Measurements from ENCODE around the gene PTGFR.

Gene PTGFR, protein sequence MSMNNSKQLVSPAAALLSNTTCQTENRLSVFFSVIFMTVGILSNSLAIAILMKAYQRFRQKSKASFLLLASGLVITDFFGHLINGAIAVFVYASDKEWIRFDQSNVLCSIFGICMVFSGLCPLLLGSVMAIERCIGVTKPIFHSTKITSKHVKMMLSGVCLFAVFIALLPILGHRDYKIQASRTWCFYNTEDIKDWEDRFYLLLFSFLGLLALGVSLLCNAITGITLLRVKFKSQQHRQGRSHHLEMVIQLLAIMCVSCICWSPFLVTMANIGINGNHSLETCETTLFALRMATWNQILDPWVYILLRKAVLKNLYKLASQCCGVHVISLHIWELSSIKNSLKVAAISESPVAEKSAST

DNA sequence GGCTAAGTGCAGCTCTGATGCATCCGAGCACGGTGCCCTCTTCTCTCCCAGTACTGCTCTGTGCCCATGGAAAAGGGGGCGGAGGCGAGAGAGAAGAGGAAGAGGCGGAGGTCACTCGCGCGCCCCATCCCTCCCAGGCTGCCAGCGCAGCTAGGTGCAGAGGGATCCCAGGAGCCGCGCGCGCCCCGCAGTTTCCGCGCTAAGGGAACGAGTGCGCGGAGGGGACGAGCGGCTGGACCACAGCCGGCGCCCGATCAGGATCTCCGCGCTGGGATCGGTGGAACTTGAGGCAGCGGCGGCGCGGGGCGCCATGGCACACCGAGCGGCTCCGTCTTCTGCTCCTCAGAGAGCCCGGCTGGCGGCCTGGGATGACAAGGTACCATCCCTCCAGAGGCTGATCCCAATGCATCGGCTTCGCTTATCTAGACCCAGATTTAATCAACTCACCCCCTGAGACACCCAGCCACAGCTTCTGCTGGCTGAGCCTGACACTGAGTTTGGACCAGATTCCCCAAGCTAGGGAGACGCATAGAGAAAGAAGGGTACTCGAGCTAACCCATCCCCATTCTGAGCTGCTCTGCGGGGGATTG, at the start of gene PTGFR:
PTGFR (plus strand) TSS at position 114 of the 590 bp plus-strand sequence. CDS start 1,770 bp downstream, outside the sequence.
- DNase-seq (ENCODE audit: insufficient read length, low spot score) (no peak), FAIRE-seq (no peak)

DNA sequence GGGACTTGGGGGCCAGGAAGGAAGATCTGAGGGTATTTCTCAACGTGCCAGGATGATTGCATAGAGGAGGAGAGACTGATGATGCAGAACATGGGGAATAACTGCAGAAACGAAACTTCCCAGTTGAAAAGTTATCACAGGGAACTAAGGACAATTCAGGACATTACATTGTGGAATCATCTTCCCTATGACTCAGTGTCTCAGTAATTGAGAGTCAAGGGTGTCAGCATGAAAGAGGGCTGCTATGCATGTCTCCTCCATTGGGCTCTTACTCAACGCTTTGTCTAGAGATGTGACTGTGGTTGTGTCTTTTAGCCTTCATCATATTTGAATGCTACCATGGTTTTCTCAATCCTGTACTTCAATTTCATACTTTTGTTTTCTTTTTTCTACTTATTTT, 48.9 kb upstream of the PTGFR start:
- no peak for DNase-seq (ENCODE audit: insufficient read length, low spot score)
- no peak for FAIRE-seq

DNA sequence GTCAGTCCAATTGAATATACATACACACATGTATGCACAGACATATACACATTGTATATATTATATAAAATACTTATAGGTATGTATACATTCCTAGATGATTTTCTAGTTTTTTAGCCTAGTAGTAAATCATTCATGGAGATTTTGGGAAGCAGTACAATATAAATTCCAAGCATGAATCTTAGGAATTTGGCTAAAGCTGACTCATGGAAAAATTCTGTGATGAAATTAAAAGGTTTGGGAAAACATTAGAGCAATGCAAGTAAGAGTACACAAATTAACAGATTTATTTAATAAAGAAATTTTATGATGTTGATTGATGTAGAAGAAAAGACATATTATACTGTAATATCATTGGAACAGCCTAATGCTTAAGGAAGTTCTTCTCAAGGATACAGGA, 43.7 kb upstream of the PTGFR start:
- no peak for DNase-seq (ENCODE audit: insufficient read length, low spot score)

DNA sequence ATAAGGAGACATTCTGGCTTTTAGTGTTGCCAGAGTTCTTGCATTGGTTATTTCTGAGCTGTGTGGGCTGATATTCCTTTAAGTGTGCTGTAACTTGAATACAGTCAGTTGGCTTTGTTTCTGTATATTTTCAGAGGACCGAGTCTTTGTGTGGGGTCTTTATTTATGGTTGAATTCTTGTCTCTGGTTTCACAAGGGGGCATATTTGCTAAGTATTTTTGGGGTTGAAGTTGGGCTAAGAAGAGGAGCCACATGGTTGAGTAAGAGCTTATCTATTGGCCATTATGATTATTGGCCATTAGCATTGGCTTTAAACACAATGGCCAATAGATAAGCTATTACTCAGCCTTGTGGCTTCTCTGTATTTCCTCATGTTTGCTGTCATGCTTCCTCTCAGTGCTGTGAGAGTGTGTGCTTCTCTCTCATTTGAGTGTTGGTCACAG, 26.3 kb upstream of the PTGFR start:
- DNase-seq (ENCODE audit: insufficient read length, low spot score): no peak
- FAIRE-seq: no peak

More for the DNA sequence above, 43.7 kb upstream of the PTGFR start:
- FAIRE-seq: no peak

DNA sequence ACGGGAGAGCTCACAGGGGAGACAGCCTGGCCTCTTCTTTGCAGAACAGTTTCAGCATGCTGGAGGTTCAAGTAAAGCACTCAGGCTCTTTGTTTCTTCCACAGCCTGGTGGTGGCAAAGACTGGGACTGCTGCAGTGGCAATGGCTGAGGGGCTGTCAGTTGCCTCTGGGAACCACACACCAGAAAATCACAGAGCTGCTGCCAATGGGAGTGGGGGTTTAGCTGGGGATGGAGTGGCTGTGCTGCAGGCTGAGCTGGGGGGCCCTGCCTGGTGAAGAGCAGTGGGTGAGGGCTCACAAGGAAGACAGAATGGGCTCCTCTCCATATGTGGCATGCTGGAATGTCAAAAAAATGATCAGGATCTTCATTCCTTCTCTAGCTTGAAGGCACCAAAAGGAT, 25.6 kb upstream of the PTGFR start:
- no peak for FAIRE-seq
- no peak for DNase-seq (ENCODE audit: insufficient read length, low spot score)

DNA sequence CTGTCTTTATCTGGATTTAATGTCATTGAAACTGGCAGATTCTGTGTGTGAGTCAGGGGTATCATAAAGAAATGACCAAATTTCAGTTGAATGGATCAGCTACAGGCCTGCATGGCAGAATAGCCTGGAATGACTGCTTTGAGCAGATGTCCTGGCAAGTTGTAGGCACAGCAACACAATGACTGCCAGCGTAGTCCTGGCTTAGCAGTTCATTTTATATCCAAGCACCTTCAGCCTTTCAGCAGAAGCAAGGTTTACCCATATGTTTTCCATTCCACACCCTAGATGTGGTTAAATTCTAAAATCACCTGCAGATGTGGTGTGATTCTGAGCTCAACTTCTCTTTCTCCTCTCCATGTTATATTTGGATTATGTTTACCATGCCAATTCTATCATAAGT, 22.3 kb upstream of the PTGFR start:
- DNase-seq (ENCODE audit: insufficient read length, low spot score) (no peak), FAIRE-seq (no peak)

DNA sequence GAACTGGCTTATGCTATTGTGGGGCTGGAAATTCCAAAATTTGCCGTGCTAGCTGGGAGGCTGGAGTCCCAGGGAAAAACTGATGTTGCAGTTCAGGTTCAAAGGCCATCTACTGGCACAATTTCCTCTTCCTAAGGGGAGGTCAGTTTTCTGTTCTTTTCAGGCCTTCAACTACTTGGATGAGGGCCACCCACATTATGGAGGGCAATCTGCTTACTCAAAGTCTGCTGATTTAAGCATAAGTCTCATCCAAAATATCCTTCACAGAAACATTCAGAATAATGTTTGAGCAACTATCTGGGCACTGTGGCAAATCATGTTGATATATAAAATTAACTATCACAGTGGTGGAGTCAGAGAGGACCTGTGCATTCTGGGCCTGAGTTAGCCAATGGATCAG, 21.2 kb upstream of the PTGFR start:
- DNase-seq (ENCODE audit: insufficient read length, low spot score) (no peak), FAIRE-seq (no peak)

DNA sequence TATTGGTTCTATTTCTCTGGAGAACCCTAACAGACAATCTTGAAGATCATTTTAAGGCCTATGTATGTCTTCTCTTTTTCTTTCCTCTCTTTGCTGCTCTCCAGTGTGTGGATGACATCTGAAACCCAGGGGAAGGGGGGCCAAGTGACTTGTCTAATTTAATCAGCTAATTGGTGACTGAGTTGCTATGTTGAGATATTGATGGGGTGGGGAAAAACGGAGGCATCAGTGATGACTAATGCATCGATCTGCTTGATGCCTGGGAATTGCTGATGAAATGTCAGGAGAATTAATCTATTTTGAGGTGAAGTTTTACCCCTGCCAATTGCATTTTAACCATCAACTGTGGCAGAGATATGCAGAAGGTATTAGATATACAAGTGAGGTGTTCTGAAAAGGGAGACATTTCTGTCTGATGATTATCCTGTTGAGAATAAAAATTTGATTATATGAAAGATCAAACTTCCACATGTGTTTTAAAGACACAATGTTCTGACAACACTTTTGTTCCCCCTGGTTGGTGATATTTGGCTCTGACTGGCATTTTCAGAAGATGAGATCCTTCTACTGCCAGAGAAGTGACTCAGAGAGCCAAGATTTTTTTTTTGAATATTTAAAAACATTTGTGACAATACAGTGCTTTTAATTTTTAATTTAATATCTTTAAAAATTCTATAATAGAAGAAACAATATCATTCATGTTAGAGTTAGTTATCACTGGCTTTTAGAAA, 18.7 kb upstream of the PTGFR start:
- DNase-seq (ENCODE audit: insufficient read length, low spot score) (no peak), FAIRE-seq (no peak)

DNA sequence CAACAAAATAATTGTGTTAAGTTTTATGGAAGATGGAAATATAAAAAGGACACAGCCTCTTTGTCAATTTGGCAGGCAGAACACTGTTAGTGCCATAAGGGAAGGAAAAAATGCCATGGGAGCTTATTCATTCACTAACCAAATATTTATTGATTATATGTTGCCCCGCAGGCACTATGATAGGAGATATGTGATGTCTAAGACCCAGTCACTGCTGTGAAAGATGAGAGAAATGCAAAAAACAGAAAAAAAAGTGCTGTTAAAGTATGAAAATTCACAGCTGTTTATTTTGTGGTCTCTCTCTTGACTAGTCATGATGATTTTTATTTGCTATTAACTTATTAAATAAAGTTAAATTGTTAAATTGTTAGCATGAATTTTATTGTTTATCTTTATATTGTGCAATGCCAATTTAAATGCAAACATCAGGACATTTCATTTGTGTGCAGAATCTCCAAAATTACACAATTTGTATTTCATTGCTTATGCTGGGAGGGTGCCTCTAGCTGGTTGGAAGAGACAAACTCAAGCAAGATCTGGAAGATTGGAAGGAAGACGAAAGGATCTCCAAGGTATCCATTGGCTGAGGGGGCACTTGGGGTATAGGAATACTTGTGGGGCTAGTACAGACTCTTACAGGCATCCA, 17.8 kb upstream of the PTGFR start:
- no peak for FAIRE-seq

DNA sequence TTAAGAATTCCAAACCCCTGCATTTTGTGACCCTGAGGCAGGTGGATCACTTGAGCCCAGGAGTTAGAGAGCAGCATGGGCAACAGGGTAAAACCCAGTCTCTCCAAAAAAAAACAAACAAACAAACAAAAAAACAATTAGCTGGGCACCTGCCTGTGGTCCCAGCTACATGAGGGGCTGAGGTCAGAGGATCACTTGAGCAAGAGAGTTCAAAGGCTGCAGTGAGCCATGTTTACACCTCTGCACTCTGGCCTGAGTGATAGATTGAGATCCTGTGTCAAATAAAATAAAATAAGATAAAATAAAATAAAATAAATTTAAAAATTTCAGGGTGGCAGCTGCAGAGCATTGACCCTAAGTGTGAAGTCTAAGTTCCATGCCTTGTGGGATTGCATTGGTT, 16.7 kb upstream of the PTGFR start:
- DNase-seq (ENCODE audit: insufficient read length, low spot score) (no peak), FAIRE-seq (no peak)

More for the DNA sequence above, 17.8 kb upstream of the PTGFR start:
- no peak for DNase-seq (ENCODE audit: insufficient read length, low spot score)

DNA sequence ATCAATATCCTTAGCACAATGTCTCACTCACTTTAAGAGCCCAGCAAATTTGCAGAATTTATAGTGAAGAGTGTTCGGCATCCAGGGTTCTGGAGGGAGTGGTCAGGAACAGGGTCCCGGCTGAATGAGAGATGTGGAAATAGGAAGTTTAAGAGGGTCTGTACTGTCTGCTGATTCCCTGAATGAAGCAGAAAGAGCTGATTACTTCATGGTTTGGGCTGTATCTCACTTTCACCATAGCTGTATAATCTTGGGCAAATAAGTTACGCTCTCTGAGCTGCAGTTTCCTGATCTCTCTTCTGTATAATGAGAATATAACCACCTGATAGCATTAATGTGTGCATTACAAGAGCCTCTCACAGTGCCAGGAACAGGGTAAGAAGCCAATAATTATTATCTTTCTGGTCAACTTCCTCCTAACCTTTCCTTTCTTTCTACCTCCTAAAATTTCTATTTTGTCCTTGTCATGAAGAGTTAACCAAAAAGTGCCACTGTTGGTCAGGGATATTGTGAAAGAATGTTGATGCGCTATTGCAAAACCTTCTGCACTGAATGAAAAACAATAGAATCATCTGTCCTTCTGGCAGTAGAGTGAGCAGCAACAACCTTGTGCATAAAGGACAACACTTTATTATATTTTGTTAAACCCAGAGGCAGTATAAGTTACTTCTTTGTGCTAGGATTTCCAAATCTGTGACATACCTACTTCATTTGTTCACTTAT, 14.7 kb upstream of the PTGFR start:
- FAIRE-seq: no peak

DNA sequence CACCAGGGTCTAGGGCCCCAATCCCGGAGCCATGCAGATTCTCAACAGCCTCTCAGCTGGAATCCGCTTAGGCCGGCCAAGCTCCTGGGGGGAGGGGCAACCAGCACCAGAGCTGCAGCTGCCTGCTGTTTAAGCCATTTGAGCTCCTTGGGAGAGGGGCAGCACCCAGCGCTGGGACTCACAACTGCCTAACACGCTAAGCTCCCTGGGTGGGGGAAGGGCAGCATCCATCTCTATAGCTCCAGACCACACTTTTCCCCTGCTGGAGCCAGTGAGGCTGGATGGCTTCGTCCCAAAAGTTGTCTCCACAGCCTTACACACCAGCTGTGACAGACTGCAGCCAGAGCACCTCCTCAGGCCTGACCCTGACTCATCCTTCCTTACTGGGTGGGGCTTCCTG, 6.9 kb upstream of the PTGFR start:
- DNase-seq (ENCODE audit: insufficient read length, low spot score): no peak
- no peak for FAIRE-seq

More for the DNA sequence above, 14.7 kb upstream of the PTGFR start:
- DNase-seq (ENCODE audit: insufficient read length, low spot score): no peak

DNA sequence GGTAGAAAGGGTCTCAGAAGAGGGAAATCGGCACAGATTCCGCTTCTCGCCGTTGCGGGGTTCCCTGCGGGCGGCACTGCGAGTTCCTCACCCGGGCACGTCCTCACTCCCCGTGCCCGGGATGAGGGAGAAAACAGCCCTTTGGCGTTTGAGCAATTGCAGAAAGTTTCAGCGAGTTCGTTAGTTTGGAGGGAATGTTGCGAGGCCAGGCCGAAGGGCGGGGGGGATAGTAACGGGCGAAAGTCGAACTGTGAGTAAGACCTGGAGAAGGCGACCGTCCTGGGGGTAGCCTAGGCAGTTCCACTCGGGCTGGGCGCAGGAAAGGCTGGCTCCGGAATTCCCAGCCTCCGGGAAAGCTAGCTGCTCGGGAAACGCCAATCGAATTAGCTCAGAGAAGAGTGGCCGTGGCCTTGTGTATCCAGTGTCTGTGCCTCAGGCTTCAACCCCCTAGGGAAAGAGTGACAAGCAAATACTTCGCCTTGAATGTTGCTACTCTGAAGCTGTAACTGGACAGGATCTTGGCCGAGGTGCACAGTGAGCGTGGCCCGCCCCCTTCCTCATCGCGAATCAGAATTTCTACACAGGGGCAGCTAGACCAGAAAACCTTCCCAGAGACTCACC, 787 bp downstream of the PTGFR start:
- FAIRE-seq (no peak), DNase-seq (ENCODE audit: insufficient read length, low spot score) (no peak)

DNA sequence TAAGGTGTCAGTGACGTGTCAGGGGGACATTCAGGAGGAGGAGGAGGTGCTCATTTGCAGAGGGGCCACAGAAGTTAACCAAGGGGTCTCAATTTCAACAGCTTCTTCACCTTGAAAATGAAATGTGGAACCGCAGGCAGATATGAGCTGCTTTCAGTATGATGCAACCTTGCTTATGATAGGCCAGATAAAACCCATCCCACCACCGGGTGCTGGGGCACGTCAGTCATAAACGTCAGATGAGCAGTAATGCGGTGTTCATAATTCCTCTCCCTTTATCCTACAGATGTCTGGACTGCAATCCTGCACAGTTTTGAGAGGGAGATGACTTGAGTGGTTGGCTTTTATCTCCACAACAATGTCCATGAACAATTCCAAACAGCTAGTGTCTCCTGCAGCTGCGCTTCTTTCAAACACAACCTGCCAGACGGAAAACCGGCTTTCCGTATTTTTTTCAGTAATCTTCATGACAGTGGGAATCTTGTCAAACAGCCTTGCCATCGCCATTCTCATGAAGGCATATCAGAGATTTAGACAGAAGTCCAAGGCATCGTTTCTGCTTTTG, 1.7 kb downstream of the PTGFR start:
- FAIRE-seq (no peak), DNase-seq (ENCODE audit: insufficient read length, low spot score) (no peak)

DNA sequence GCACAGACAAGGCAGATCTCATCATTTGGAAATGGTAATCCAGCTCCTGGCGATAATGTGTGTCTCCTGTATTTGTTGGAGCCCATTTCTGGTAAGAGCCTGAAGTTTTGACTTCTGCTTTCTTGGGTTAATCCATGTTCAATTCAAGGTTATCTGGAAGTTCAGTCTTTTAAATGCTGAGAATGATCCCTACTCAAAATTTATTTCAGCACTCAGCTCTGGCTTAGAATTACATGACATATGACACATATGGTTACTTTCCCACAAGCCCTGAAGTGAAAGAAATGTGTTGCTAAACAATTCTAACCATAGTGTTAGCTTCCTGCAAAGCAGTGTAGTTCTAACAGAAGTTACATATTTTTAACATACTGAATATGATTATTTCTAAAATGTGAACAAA, 2.7 kb downstream of the PTGFR start:
- FAIRE-seq (no peak), DNase-seq (ENCODE audit: insufficient read length, low spot score) (no peak)

DNA sequence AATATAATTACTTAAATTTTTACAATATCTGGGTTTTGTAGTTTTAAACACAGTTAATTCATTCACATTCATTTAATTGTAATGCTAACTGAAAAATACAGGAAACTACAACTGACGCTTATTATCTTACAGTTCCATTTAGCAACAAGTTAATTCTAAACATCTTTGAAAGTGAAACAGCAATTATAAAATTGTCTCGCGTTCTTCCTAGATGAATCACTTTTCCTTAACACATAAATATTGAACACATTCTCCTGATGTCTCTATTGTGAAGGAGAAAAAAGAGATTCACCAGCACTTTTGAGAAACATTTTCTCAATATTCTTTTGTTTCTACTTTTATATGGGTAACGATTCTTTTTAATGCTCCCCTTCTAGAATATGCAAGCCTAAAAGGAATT, 6.4 kb downstream of the PTGFR start:
- FAIRE-seq: no peak
- DNase-seq (ENCODE audit: insufficient read length, low spot score): no peak

DNA sequence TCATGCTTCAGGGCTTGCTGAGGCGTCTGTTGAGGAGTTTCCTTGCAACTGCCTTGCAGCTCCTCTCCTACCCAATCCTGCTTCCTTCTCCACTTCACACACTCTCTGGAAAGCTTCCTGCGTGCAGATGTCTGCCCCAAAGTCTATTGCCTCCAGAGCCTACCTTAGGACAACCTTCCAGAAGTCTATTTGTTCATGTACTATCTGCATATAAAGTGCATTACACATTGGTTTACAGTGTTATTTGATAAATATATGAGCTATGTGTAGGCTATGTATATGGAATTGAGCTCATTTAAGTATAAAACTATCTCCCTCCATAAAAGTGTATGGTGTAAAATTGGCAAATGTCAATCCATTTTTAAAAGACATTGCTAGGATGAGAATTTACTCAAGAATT, 9.8 kb downstream of the PTGFR start:
- FAIRE-seq: no peak
- no peak for DNase-seq (ENCODE audit: insufficient read length, low spot score)

DNA sequence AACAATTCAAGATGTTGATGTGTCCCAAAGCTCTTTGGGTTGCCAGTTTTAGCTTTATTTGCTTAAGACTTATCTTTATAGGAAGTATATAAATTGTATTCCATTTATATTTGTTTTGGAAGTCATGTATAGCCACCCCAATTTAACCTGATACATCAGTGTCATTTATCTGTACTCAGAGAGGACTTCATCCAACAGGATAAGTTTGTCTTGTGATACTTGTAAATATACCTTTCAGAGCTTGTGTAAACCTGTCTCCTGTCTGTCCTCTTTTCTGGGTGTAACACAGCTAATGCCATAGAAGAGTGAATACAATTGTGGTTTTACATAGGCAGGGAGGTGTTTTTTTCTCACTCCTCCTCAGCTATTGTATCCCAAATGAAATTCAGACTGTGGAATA, 10.4 kb downstream of the PTGFR start:
- DNase-seq (ENCODE audit: insufficient read length, low spot score) (no peak), FAIRE-seq (no peak)

DNA sequence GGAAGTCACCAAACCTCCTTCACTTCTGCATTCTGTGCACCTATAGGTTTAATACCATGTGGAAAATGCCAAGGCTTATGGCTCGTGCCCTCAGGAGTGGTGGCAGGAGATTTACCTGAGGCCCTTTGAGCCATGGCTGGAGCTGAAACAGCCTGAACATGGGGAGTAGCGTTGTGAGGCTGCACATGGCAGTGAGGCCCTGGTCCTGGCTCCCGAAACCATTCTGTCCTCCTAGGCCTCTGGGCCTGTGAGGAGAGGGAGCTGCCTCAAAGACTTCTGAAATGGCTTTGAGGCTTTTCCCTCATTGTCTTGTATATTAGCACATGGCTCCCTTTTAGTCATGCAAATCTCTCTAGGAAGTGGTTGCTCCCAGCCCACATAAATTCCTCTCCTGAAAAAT, 20.6 kb downstream of the PTGFR start:
- no peak for FAIRE-seq

DNA sequence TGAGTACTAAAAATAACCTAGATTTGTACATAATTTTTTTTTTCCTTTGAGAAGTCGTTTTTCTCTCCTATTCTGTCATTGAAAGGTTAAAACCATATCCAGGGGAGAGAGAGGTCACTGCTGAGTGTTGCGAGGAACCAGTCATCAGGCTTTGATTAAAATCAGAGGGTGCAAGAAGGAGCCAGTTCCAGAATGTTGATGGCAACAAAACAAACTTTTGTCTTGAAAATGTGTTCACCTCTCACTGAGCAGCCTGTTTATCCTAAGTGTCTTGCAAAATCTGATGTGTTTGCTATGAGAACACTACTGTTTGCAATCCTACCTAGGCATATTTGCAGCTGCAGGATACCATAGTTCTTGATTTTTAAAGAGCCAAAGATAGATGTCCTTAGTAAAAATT, 25.9 kb downstream of the PTGFR start:
- DNase-seq (ENCODE audit: insufficient read length, low spot score) (no peak), FAIRE-seq (no peak)

More for the DNA sequence above, 20.6 kb downstream of the PTGFR start:
- DNase-seq (ENCODE audit: insufficient read length, low spot score): no peak
